Osteoblast (primary cell): ENCODE measurements around the gene LAMA4. TPM values are rescaled to one million over a fixed set of nuclear protein-coding genes. Genes with fewer than 3 reads are reported as not detected.
A peak's percentile ranks its signal among the peaks of the same experiment; 100 is the strongest.

Experiments used
- DNase-seq: peaks from one replicate; pipeline ENCODE4 v3.0.0; 2011; ENCODE audit warnings: low spot score, mixed read lengths; ENCODE audit not compliant: insufficient read length; ENCODE audit errors: missing footprints
- H2AFZ ChIP-seq: 2 replicates; pipeline ENCODE4 v1.6.0; 2011; ENCODE audit warnings: mild to moderate bottlenecking, low read length
- H3K27ac ChIP-seq: 2 replicates; pipeline ENCODE4 v1.5.1; 2011; ENCODE audit warnings: mild to moderate bottlenecking, low read depth, low read length, moderate library complexity
- H3K27me3 ChIP-seq: 2 replicates; pipeline ENCODE4 v1.6.0; 2012; ENCODE audit warnings: mild to moderate bottlenecking, control low read depth, inconsistent platforms, low read length, moderate library complexity; ENCODE audit not compliant: insufficient read depth
- H3K36me3 ChIP-seq: 2 replicates; pipeline ENCODE4 v1.5.1; 2011; ENCODE audit warnings: mild to moderate bottlenecking, low read length, control low read depth, moderate library complexity; ENCODE audit not compliant: insufficient read depth
- H3K4me1 ChIP-seq: 2 replicates; pipeline ENCODE4 v1.5.1; 2011; ENCODE audit warnings: mild to moderate bottlenecking, low read length, control low read depth, moderate library complexity; ENCODE audit not compliant: insufficient read depth
- H3K4me2 ChIP-seq: 2 replicates; pipeline ENCODE4 v1.6.0; 2011; ENCODE audit warnings: mild to moderate bottlenecking, low read length; ENCODE audit not compliant: insufficient read depth
- H3K4me3 ChIP-seq: fragments of 200-600 bp; sonication (generic); 3 replicates; pipeline ENCODE4 v1.5.1; 2012; ENCODE audit warnings: mild to moderate bottlenecking, low read length, inconsistent platforms; ENCODE audit not compliant: insufficient read depth
- H3K79me2 ChIP-seq: 2 replicates; pipeline ENCODE4 v1.6.0; 2012; ENCODE audit warnings: mild to moderate bottlenecking, low read length, control low read depth, inconsistent platforms; ENCODE audit not compliant: insufficient read depth
- H3K9me3 ChIP-seq: 2 replicates; pipeline ENCODE4 v1.5.1; 2011; ENCODE audit warnings: low read depth, low read length, control low read depth
- H4K20me1 ChIP-seq: 2 replicates; pipeline ENCODE4 v1.6.0; 2012; ENCODE audit warnings: mild to moderate bottlenecking, low read length, control low read depth; ENCODE audit not compliant: insufficient read depth
- total RNA-seq: library from RNA; depleted of rRNA; stranded (reverse); fragments of >200 nt; gene quantifications from 2 replicates; pipeline ENCODE4 v1.2.3, GENCODE V29; 2012
- TF ChIP-seq, protein P1 (sequence below): IDR thresholded peaks from 2 replicates; pipeline ENCODE4 v1.5.1; 2011; ENCODE audit warnings: mild to moderate bottlenecking, low read depth, low read length, moderate library complexity; ENCODE audit errors: extremely low read depth

Gene LAMA4
- total RNA-seq, 1 donor: 260 TPM

DNA sequence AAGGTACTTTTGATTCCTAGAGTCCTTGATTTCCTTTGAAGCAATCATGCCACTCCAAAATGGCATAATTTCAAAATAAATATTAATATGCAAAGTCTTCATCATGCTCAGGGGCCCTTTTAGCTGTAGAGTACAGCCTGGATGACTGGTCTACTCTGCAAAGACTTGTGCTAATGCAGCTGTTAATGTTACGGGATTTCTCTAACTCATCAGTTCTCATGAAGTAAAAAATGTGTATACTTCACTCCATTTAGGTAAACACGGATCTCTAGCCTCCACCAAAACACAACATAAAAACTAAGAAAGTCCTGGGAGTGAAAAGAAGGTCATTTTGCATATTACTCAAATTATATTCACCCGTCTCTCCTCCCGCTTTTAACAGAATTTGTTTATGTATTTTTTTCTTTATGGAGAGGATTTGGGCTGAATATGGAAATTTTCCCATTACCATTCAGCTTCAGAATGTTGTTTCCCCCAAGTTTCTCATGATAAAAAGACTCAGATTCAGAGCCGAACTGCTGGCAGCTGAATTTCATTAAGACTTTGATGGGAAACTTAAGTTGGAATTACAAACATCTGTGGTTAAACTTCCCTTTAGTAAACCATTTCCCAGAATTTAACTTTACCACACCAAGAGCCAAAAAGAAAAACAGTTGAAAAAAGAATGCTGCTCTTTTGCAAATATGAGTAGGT lies 8.7 kb downstream of the LAMA4 start:
- Histone ChIP-seq H3K4me1 (peaks cover 79% of the 10 kb centered on the region), H3K4me3 (no peak overlapping the region), H3K27me3 (no peaks in the 10 kb centered on the region), H3K9me3 (no peaks in the 10 kb centered on the region), H3K4me2 (peak overlapping the region; percentile 39), H3K27ac (peak overlapping the region; percentile 79), H3K36me3 (peaks cover 41% of the 10 kb centered on the region), H4K20me1 (no peaks in the 10 kb centered on the region), H3K79me2 (peaks cover 91% of the 10 kb centered on the region), H2AFZ (no peak overlapping the region)
- TF ChIP-seq, protein P1, sequence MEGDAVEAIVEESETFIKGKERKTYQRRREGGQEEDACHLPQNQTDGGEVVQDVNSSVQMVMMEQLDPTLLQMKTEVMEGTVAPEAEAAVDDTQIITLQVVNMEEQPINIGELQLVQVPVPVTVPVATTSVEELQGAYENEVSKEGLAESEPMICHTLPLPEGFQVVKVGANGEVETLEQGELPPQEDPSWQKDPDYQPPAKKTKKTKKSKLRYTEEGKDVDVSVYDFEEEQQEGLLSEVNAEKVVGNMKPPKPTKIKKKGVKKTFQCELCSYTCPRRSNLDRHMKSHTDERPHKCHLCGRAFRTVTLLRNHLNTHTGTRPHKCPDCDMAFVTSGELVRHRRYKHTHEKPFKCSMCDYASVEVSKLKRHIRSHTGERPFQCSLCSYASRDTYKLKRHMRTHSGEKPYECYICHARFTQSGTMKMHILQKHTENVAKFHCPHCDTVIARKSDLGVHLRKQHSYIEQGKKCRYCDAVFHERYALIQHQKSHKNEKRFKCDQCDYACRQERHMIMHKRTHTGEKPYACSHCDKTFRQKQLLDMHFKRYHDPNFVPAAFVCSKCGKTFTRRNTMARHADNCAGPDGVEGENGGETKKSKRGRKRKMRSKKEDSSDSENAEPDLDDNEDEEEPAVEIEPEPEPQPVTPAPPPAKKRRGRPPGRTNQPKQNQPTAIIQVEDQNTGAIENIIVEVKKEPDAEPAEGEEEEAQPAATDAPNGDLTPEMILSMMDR: no peak
- no peak for DNase-seq

- no peak for DNase-seq
- Histone ChIP-seq H3K27me3 (no peaks in the 10 kb centered on the region), H3K4me1 (peaks cover 64% of the 10 kb centered on the region), H3K79me2 (peaks cover 88% of the 10 kb centered on the region), H4K20me1 (no peaks in the 10 kb centered on the region), H2AFZ (peak overlapping the region; percentile 30), H3K9me3 (no peaks in the 10 kb centered on the region), H3K36me3 (peaks cover 37% of the 10 kb centered on the region), H3K4me3 (peak overlapping the region; percentile 5), H3K4me2 (peak overlapping the region; percentile 39), H3K27ac (peak overlapping the region; percentile 79)
- TF ChIP-seq, protein P1: no peak
Observed at GRCh38 chr6:112243861-112244827, 10.2 kb downstream of the LAMA4 start.

DNA sequence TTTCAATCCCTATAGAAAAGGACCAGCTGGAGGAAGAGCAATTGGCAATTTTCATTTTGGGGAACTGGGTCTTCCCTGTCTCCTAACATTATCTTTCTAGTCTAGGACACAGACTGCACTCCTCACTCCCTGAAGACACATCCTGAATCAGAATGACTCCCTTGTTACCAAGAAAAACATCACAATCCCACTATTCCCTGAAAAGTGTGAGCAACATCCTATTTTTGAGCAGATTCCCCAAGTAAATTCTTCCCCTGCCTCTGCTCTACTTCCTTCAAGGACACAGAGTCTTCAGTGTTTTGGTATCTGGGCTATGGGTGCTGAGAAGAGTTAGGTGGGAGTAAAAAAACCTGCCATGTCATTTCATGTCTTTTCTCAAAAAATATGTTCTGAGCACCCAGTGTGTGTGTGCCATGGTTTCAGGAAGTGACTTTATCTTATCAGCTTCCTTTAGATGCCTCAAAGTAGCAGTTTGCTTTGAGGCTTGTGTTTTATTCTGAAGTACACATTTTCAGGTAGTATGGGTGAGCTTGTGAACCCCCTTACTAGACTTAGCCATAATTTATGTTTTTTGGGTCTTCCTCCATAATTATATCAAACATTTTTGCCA lies 12.4 kb downstream of the LAMA4 start:
- Histone ChIP-seq H3K27me3 (no peaks in the 10 kb centered on the region), H3K36me3 (peaks cover 34% of the 10 kb centered on the region), H2AFZ (no peak overlapping the region), H3K4me1 (peaks cover 71% of the 10 kb centered on the region), H3K9me3 (no peaks in the 10 kb centered on the region), H3K4me3 (no peak overlapping the region), H3K4me2 (no peak overlapping the region), H4K20me1 (no peaks in the 10 kb centered on the region), H3K79me2 (peaks cover 74% of the 10 kb centered on the region), H3K27ac (peak overlapping the region; percentile 22)
- no peak for DNase-seq
- TF ChIP-seq, protein P1: no peak
